ENCODE results near the gene NSMCE4A. TPM values are rescaled to one million over a fixed set of nuclear protein-coding genes. Genes with fewer than 3 reads are reported as not detected.
"Not testable (repeated sequence)": the region's sequence is repeated elsewhere in the genome, so short reads cannot be mapped to it uniquely, and the experiment has no call there.

NSMCE4A gene, protein sequence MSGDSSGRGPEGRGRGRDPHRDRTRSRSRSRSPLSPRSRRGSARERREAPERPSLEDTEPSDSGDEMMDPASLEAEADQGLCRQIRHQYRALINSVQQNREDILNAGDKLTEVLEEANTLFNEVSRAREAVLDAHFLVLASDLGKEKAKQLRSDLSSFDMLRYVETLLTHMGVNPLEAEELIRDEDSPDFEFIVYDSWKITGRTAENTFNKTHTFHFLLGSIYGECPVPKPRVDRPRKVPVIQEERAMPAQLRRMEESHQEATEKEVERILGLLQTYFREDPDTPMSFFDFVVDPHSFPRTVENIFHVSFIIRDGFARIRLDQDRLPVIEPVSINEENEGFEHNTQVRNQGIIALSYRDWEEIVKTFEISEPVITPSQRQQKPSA
- total RNA-seq (2014; rRNA removed; shearing (Covaris generic)): 85.0 and 99.4 TPM in 2 replicates

DNA sequence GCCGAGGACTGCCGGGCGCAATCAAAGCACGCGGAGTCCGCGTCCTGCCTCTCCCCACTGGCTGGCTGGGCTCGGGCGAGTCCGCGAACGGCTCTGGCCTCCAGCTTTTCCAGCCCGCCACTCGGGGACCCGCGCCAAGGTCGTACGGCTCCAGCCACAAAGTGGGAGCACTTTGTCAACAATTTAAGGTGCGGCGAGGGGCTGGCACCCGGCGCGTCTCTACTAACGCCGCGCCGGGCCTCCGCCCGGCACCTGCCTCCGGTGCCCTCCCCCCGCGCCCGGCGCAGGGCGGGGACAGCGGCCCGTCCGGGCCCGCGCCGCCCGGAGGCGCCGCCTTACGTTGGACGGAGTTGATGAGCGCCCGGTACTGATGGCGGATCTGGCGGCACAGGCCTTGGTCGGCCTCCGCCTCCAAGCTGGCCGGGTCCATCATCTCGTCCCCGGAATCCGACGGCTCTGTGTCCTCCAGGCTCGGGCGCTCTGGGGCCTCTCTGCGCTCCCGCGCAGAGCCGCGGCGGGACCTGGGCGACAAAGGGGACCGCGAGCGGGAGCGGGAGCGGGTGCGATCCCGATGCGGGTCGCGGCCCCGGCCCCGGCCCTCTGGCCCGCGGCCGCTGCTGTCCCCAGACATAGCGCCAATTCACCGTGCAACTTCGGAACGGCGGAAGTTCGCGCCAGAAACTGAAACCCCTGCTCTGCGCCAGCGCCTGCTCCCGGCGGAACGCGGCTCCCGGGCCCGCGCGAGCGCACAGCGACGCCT, at the start of gene NSMCE4A:
TSS of gene NSMCE4A (minus strand) at position 683 of the 760 bp plus-strand sequence. CDS start at position 631, 52 bp downstream.
- Histone ChIP-seq H3K27me3 (ENCODE audit: control insufficient read depth, insufficient read depth, low read length) (no peaks in the 10 kb centered on the region), H3K4me3 (ENCODE audit: insufficient read depth, low read depth, low read length) (peak within 1 kb of the TSS; percentile 83), H3K36me3 (replicated peaks; ENCODE audit: control insufficient read depth, insufficient read depth, low read length) (no peaks in the 10 kb centered on the region)
- peak; percentile 88 for DNase-seq

DNA sequence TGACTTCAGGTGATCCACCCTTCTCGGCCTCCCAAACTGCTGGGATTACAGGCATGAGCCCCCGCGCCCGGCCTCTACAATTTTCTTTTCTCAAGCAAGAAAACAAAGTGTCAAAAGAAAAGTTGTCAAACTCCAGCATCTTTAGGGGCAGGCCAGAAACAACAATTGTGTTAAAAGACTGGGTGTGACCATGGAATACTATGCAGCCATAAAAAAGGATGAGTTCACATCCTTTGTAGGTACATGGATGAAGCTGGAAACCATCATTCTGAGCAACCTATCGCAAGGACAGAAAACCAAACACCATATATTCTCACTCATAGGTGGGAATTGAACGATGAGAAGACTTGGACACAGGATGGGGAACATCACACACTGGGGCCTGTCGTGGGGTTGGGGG, 48.2 kb upstream of the NSMCE4A start:
- H3K4me3 ChIP-seq (ENCODE audit: insufficient read depth, low read depth, low read length); H3K36me3 ChIP-seq (replicated peaks; ENCODE audit: control insufficient read depth, insufficient read depth, low read length); DNase-seq; H3K27me3 ChIP-seq (ENCODE audit: control insufficient read depth, insufficient read depth, low read length): not testable (repeated sequence)

DNA sequence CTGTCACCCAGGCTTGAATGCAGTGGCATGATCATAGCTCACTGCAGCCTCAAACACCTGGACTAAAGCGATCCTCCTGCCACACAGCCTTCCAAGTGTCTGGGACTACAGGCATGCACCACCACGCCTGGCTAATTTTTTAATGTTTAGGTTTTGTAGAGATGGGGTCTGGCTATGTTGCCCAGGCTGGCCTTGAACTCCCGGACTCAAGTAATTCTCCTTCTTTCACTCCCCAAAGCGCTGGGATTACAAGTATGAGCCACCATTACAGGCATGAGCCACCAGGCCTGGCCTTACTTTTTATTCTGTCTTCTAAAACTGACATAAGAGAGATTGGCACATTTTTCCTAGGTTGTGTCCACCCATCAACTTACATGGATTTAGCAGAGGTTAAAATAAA, 47.3 kb upstream of the NSMCE4A start:
- Histone ChIP-seq H3K27me3 (ENCODE audit: control insufficient read depth, insufficient read depth, low read length) (no peaks in the 10 kb centered on the region), H3K4me3 (ENCODE audit: insufficient read depth, low read depth, low read length) (no peak overlapping the region), H3K36me3 (replicated peaks; ENCODE audit: control insufficient read depth, insufficient read depth, low read length) (no peaks in the 10 kb centered on the region)
- DNase-seq: no peak

DNA sequence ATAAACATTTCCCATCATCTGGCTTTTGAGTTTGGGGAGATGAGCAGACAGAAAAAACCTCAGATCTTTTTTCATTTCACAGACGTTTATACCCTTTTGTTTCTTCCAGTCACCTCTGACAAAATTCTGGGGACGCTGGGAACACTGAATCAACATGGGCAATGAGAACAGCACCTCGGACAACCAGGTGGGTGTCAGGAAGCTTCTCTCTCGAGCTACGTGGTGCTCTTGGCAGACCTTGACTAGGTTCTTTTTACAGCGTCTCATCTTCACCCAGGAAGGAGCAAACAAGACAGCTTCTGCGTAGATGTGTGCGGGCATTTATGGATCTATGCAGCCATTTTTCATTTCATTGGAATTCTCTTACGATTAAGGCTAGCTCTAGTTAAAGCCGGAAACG, 46.8 kb upstream of the NSMCE4A start:
- H3K36me3 ChIP-seq (replicated peaks; ENCODE audit: control insufficient read depth, insufficient read depth, low read length): no peaks in the 10 kb centered on the region
- no peaks in the 10 kb centered on the region for H3K27me3 ChIP-seq (ENCODE audit: control insufficient read depth, insufficient read depth, low read length)
- DNase-seq: no peak
- no peak overlapping the region for H3K4me3 ChIP-seq (ENCODE audit: insufficient read depth, low read depth, low read length)

DNA sequence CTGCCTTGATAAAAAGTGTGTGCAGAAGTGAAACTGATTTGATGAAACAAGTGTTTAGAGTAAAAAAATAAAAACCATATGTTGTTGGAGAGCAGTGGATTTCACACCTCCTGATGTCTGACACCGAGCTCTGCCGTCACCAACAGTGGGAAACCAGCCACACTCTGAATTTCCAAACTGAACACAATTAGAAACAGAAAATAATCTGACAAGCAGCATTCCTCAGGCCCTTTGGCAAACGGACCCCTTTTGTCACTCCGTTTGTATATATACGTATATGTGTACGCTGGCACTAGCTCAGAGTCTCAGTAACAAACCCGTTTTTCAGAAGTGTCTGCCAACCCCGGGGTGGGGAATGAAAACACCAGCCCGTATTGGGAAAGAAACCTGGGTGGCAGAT, 46.4 kb upstream of the NSMCE4A start:
- Histone ChIP-seq H3K4me3 (ENCODE audit: insufficient read depth, low read depth, low read length) (no peak overlapping the region), H3K27me3 (ENCODE audit: control insufficient read depth, insufficient read depth, low read length) (no peaks in the 10 kb centered on the region), H3K36me3 (replicated peaks; ENCODE audit: control insufficient read depth, insufficient read depth, low read length) (no peaks in the 10 kb centered on the region)
- no peak for DNase-seq

DNA sequence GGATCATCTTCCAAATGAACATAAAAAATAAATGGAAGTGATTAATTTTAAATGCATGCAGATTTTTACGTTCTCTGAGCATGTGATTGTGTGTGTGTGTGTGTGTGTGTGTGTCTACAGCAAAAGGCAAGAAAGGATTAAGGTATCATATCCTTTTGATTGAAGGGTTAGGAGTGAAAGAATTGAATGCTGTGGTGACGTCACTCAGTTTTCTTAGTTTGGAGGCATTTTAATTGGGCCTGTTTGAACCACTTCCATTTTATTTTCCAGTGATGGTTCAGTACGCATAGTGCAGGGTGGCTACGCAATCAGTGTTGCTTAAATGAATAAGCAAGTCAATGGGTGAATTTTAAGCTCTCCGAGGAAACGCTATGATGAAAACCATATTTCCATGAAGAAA, 45.2 kb upstream of the NSMCE4A start:
- no peak overlapping the region for H3K4me3 ChIP-seq (ENCODE audit: insufficient read depth, low read depth, low read length)
- no peak for DNase-seq
- H3K36me3 ChIP-seq (replicated peaks; ENCODE audit: control insufficient read depth, insufficient read depth, low read length): no peaks in the 10 kb centered on the region
- H3K27me3 ChIP-seq (ENCODE audit: control insufficient read depth, insufficient read depth, low read length): no peaks in the 10 kb centered on the region

DNA sequence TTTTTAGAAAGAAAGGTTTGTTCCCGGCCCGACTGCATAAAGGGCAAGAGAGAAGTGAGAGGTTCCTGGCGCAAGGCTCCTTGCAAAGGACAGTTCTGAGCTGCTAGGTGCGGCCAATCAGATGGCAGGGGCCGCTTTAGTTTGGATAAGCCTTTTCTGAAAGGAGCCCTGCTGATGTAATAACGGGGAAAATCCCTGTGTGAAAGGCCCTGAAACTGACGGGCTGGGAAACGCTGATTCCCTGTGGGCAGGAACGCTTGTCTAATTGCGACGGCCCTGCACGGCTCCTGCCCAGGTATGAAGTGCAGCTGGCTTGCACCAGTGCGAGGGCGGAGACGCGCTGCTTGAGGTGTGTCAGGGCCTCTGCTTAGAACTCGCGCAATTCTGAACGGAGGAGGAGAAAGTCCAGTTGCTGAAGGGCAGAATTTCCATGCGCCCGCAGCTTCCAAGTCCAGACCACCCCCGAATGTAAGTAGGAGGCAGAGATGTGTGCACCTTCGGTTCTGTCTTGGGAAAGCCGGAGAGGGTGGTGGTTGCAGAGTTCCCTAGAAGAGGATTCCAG, 44.5 kb upstream of the NSMCE4A start:
- H3K36me3 ChIP-seq (replicated peaks; ENCODE audit: control insufficient read depth, insufficient read depth, low read length): no peaks in the 10 kb centered on the region
- H3K27me3 ChIP-seq (ENCODE audit: control insufficient read depth, insufficient read depth, low read length): no peaks in the 10 kb centered on the region
- peak; percentile 81 for DNase-seq
- H3K4me3 ChIP-seq (ENCODE audit: insufficient read depth, low read depth, low read length): no peak overlapping the region; the same call in 1 of the 2 replicates

DNA sequence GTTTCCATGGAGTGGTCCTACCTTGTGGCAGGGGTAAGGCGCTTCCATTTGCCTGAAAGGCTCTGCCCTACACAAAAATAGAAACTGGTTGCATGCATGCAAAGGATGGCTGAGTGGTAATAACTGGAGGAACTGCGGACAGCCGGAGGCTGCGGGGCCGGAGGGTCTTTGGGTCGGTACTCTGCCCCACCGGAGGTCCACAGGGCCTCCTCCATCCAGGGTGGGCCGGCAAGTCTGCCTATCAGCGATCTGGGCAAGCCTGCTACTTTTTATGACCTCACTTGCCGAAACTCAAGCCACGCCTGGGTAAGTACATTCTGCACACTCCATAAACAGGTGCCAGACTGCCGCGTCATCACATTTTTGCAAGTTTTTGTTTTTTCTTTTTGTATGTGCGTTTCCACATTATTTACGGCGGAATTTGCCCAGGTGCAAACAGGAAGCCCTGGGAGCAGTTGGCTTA, 44.0 kb upstream of the NSMCE4A start:
- no peak overlapping the region for H3K4me3 ChIP-seq (ENCODE audit: insufficient read depth, low read depth, low read length)
- peak; percentile 36 for DNase-seq

DNA sequence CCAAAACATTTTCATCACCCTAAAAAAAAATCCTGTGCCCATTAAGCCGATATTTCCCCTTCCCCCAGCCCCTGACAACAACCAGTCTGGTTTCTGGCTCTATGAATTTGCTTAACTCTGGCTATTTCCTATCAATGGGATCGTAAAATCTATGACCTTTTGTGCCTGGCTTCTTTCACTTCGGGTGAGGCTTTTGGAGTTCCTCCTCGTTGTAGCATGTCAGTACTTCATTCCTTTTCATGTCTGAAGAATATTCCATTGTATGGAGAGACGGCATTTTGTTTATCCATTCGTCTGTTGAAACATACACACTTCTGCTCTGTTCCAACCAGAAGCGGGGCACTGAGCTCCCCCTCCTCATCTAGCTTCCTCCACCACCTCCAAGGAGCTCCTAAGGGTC, 43.5 kb upstream of the NSMCE4A start:
- Histone ChIP-seq H3K36me3 (replicated peaks; ENCODE audit: control insufficient read depth, insufficient read depth, low read length) (no peaks in the 10 kb centered on the region), H3K4me3 (ENCODE audit: insufficient read depth, low read depth, low read length) (no peak overlapping the region), H3K27me3 (ENCODE audit: control insufficient read depth, insufficient read depth, low read length) (no peaks in the 10 kb centered on the region)
- DNase-seq: no peak

More for the DNA sequence above, 44.0 kb upstream of the NSMCE4A start:
- no peaks in the 10 kb centered on the region for H3K36me3 ChIP-seq (replicated peaks; ENCODE audit: control insufficient read depth, insufficient read depth, low read length)
- no peaks in the 10 kb centered on the region for H3K27me3 ChIP-seq (ENCODE audit: control insufficient read depth, insufficient read depth, low read length)

DNA sequence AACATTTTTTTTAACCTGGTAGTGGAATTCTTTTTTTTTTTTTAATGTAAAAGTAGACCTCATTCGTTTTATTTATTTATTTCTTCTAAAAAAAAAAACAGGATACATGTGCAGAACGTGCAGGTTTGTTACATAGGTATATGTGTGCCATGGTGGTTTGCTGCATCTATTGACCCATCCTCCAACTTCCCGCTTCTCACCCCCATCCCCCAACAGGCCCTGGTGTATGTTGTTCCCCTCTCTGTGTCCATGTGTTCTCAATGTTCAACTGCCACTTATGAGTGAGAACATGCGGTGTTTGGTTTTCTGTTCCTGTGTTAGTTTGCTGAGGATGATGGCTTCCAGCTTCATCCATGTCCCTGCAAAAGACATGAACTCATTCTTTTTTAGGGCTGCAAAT, 42.9 kb upstream of the NSMCE4A start:
- H3K4me3 ChIP-seq (ENCODE audit: insufficient read depth, low read depth, low read length); H3K36me3 ChIP-seq (replicated peaks; ENCODE audit: control insufficient read depth, insufficient read depth, low read length); DNase-seq; H3K27me3 ChIP-seq (ENCODE audit: control insufficient read depth, insufficient read depth, low read length): not testable (repeated sequence)

DNA sequence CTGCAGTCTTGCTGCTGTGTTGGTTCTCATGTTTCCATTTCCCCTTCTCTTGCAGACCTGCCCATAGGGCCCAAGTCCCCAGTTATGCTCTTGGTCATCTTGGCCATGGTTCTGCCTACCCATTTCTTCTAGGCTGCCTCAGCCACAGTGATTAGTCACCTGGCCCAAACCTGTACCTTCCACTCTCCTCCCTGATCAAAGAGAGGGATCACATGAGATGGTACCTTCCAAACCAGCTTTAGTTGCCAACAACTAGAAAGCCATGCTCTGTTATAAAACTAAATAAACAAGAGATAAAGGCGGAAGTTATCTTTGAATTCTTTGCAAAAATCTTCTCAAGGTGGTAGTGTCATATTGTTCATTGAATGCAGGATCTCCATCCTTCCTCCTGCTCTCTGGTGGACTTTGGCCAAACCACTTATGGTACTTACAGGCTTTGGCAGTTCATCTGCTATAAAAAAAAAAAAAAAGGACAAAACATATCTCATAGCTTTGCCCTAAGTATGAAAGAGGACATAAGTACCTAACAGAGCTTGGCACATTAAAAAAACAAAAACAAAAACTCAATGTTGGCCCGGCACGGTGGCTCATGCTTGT, 39.7 kb upstream of the NSMCE4A start:
- H3K4me3 ChIP-seq (ENCODE audit: insufficient read depth, low read depth, low read length): no peak overlapping the region
- H3K36me3 ChIP-seq (replicated peaks; ENCODE audit: control insufficient read depth, insufficient read depth, low read length): no peaks in the 10 kb centered on the region
- no peak for DNase-seq
- H3K27me3 ChIP-seq (ENCODE audit: control insufficient read depth, insufficient read depth, low read length): no peaks in the 10 kb centered on the region

DNA sequence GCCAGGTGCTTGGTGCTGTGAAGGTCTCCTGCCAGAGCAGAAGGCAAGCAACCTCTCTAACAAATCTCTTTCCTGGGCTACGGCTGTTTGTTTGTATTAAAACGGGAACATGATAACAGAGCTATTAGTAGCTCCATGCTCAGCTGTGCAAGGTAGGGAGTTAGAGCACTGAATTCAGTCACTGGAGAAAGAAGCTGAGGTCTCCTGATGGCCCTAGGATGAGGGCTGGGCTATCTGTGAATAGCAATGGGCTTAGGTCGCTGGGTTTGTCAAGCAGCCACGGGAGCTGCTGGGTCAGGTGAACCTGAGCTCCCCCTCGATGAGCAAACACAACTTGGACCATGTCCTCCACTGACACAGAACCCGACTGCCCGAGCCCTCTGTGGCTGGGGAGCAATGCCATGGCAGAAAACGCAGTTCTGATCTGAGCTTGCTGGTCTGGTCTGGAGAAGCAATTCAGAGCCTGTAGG, 38.3 kb upstream of the NSMCE4A start:
- H3K27me3 ChIP-seq (ENCODE audit: control insufficient read depth, insufficient read depth, low read length): no peaks in the 10 kb centered on the region
- no peak overlapping the region for H3K4me3 ChIP-seq (ENCODE audit: insufficient read depth, low read depth, low read length)
- DNase-seq: no peak
- H3K36me3 ChIP-seq (replicated peaks; ENCODE audit: control insufficient read depth, insufficient read depth, low read length): no peaks in the 10 kb centered on the region

DNA sequence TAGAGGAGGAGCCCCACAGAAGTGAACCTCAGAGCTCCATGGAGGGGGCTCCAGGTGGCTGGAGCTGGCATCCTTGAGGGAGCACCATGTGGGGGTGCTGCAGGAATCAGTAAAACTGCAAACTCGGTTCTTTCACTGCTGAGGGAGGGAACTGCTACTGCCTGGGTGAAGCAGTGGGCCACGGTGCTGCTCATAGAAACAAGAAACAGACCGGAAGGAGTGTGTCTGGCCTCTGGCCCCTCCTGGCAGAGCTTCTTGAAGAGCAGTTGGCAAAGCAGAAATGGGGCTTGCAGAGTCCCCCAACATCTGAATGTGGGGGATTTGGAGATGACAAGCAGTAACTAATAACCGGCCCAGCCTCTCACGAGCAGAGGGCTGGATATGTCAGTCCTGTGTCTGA, 37.7 kb upstream of the NSMCE4A start:
- Histone ChIP-seq H3K36me3 (replicated peaks; ENCODE audit: control insufficient read depth, insufficient read depth, low read length) (no peaks in the 10 kb centered on the region), H3K27me3 (ENCODE audit: control insufficient read depth, insufficient read depth, low read length) (no peaks in the 10 kb centered on the region), H3K4me3 (ENCODE audit: insufficient read depth, low read depth, low read length) (no peak overlapping the region)
- no peak for DNase-seq

DNA sequence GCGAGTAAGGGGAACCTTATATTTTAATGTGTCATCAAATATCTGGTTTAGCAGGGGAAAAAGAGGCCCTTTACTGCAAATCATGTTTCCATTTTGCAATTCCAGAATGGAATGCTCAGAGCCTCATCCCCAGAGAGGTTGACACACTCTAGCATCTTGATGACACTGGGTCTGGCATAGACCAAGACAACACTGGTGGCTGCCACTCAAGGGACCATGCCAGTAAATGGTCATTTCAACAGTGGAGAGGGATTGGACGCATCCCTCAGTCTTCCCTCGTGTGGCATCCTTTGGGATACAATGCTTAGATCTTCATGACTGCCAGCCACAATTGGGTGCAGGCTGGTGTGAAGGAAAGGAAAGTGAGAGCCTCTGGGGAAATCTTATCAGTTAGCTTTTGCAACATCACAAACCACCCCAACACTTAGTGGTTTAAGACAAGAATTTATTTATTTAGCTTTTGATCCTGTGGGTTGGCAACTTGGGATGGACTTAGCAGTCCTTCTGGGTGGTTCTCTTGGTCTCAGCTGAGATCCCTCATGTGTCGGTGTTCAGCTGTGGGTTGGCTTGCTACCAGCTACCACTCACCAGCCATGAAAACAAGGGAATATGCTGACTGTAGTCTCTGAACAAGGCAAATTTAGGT, 35.5 kb upstream of the NSMCE4A start:
- Histone ChIP-seq H3K4me3 (ENCODE audit: insufficient read depth, low read depth, low read length) (no peak overlapping the region), H3K27me3 (ENCODE audit: control insufficient read depth, insufficient read depth, low read length) (no peaks in the 10 kb centered on the region), H3K36me3 (replicated peaks; ENCODE audit: control insufficient read depth, insufficient read depth, low read length) (no peaks in the 10 kb centered on the region)
- no peak for DNase-seq
